IMR-90 (cell line): ENCODE measurements around the gene RASSF7. TPM values are rescaled to one million over a fixed set of nuclear protein-coding genes. Genes with fewer than 3 reads are reported as not detected.

ENCODE experiments used
- ATAC-seq: fragments of 200-7000 bp; cut with Tn5 transposase; 2 replicates; pipeline ENCODE4 v1.9.1; 2020; ENCODE audit warnings: low read depth, mild to moderate bottlenecking, moderate library complexity
- BruUV-seq: library from RNA; stranded (reverse); fragments of 400-500 nt; replicated peaks from 2 replicates; lab custom pipeline; 2021; lab: Mats Ljungman, UMichigan
- CTCF ChIA-PET: fragments of 300-600 bp; formaldehyde crosslinking; extraction: SDS; loops from one replicate; lab custom pipeline; 2021; ENCODE audit warnings: antibody characterized with exemption; lab: Yijun Ruan, JAX
- POLR2A ChIA-PET: fragments of 300-600 bp; sonication (Branson Sonifier 250); formaldehyde crosslinking; loops from one replicate; lab custom pipeline; 2022; ENCODE audit warnings: antibody characterized with exemption; ENCODE audit not compliant: unreplicated experiment; lab: Charles Lee
- DNase-seq: peaks from one replicate; pipeline ENCODE4 v3.0.0; 2013
- H2AFZ ChIP-seq: replicated peaks from 2 replicates; pipeline ENCODE3; 2013; ENCODE audit warnings: low read length, mild to moderate bottlenecking; ENCODE audit not compliant: poor library complexity
- H2AK5ac ChIP-seq: 2 replicates; pipeline ENCODE4 v1.6.1; 2013; ENCODE audit warnings: low read depth, low read length, inconsistent platforms
- H2AK9ac ChIP-seq: replicated peaks from 2 replicates; pipeline ENCODE3; 2013; ENCODE audit warnings: mild to moderate bottlenecking, low read depth, low read length, moderate library complexity; ENCODE audit not compliant: poor library complexity
- H2BK120ac ChIP-seq: 2 replicates; pipeline ENCODE4 v1.6.1; 2013; ENCODE audit warnings: low read depth, low read length, inconsistent platforms
- H2BK15ac ChIP-seq: 3 replicates; pipeline ENCODE4 v1.6.1; 2013; ENCODE audit warnings: low read depth, low read length, inconsistent platforms
- H2BK20ac ChIP-seq: 2 replicates; pipeline ENCODE4 v1.6.1; 2013; ENCODE audit warnings: low read depth, mild to moderate bottlenecking, inconsistent platforms, low read length, moderate library complexity
- H2BK5ac ChIP-seq: 2 replicates; pipeline ENCODE4 v1.6.1; 2013; ENCODE audit warnings: mild to moderate bottlenecking, low read depth, low read length, inconsistent platforms; ENCODE audit not compliant: poor library complexity, severe bottlenecking
- H3K14ac ChIP-seq: replicated peaks from 2 replicates; pipeline ENCODE4 v1.6.1; 2013; ENCODE audit warnings: low read depth, low read length, inconsistent platforms
- H3K18ac ChIP-seq: 2 replicates; pipeline ENCODE4 v1.6.1; 2013; ENCODE audit warnings: low read depth, low read length, control low read depth
- H3K23ac ChIP-seq: 2 replicates; pipeline ENCODE4 v1.6.1; 2013; ENCODE audit warnings: low read depth, low read length, inconsistent platforms
- H3K27ac ChIP-seq: 2 replicates; pipeline ENCODE4 v1.5.1; 2013; ENCODE audit warnings: mild to moderate bottlenecking, control low read depth, low read length; ENCODE audit not compliant: insufficient read depth
- H3K27me3 ChIP-seq: 2 replicates; pipeline ENCODE4 v1.6.1; 2013; ENCODE audit warnings: low read length; ENCODE audit not compliant: control insufficient read depth, insufficient read depth
- H3K36me3 ChIP-seq: 2 replicates; pipeline ENCODE4 v1.6.1; 2013; ENCODE audit warnings: low read length, mixed read lengths; ENCODE audit not compliant: control insufficient read depth, insufficient read depth
- H3K4ac ChIP-seq: 2 replicates; pipeline ENCODE4 v1.6.1; 2013; ENCODE audit warnings: low read depth, low read length, inconsistent platforms
- H3K4me1 ChIP-seq: 2 replicates; pipeline ENCODE4 v1.6.1; 2013; ENCODE audit warnings: low read length, mixed read lengths; ENCODE audit not compliant: control insufficient read depth, insufficient read depth
- H3K4me2 ChIP-seq: 2 replicates; pipeline ENCODE4 v1.6.1; 2013; ENCODE audit warnings: low read depth, mild to moderate bottlenecking, control low read depth, low read length, moderate library complexity
- H3K4me3 ChIP-seq: 2 replicates; pipeline ENCODE4 v1.5.1; 2013; ENCODE audit warnings: low read depth, mild to moderate bottlenecking, control low read depth, low read length, moderate library complexity; ENCODE audit not compliant: insufficient read depth
- H3K56ac ChIP-seq: 2 replicates; pipeline ENCODE4 v1.6.1; 2013; ENCODE audit warnings: low read length, inconsistent platforms; ENCODE audit not compliant: insufficient read depth; ENCODE audit errors: extremely low read depth
- H3K79me1 ChIP-seq, 2 experiments: 2 replicates each; pipeline ENCODE4 v1.6.1; 2013; ENCODE audit warnings: low read length in 2 of 2, inconsistent platforms in 1 of 2, low read depth in 1 of 2
- H3K9ac ChIP-seq: 2 replicates; pipeline ENCODE4 v1.6.1; 2013; ENCODE audit warnings: low read depth, low read length, control low read depth
- H3K9me1 ChIP-seq: 2 replicates; pipeline ENCODE4 v1.6.1; 2013; ENCODE audit warnings: low read length, inconsistent platforms; ENCODE audit not compliant: insufficient read depth
- H3K9me3 ChIP-seq: 2 replicates; pipeline ENCODE4 v1.6.1; 2013; ENCODE audit warnings: low read length; ENCODE audit not compliant: control insufficient read depth, insufficient read depth
- H4K20me1 ChIP-seq: 2 replicates; pipeline ENCODE4 v1.6.1; 2013; ENCODE audit warnings: low read length, inconsistent platforms; ENCODE audit not compliant: insufficient read depth
- H4K5ac ChIP-seq: 2 replicates; pipeline ENCODE4 v1.6.1; 2013; ENCODE audit warnings: mild to moderate bottlenecking, low read depth, low read length, control low read depth
- H4K8ac ChIP-seq, 2 experiments: 2 replicates each; pipeline ENCODE4 v1.6.1; 2013; ENCODE audit warnings: low read depth in 2 of 2, low read length in 2 of 2, control low read depth in 1 of 2, inconsistent platforms in 1 of 2
- H4K91ac ChIP-seq: 2 replicates; pipeline ENCODE4 v1.6.1; 2013; ENCODE audit warnings: low read depth, low read length, inconsistent platforms; ENCODE audit not compliant: insufficient read depth
- BHLHE40 ChIP-seq: fragments of 150-350 bp; IDR thresholded peaks from 2 replicates; pipeline ENCODE4 v1.6.1; 2016; ENCODE audit warnings: mild to moderate bottlenecking, low read depth, low read length
- CEBPB ChIP-seq: IDR thresholded peaks from 2 replicates; pipeline ENCODE4 v1.6.1; 2012; ENCODE audit warnings: low read depth, low read length, improper control_type of control experiment
- CHD1 ChIP-seq: IDR thresholded peaks from 2 replicates; pipeline ENCODE4 v1.6.1; 2012; ENCODE audit warnings: low read depth, low read length, improper control_type of control experiment
- MAFK ChIP-seq: IDR thresholded peaks from 2 replicates; pipeline ENCODE4 v1.6.1; 2012; ENCODE audit warnings: low read depth, low read length, improper control_type of control experiment
- RAD21 ChIP-seq: IDR thresholded peaks from 2 replicates; pipeline ENCODE4 v1.6.1; 2012; ENCODE audit warnings: low read length, improper control_type of control experiment
- RCOR1 ChIP-seq: IDR thresholded peaks from 2 replicates; pipeline ENCODE4 v1.6.1; 2012; ENCODE audit warnings: mild to moderate bottlenecking, low read length, improper control_type of control experiment; ENCODE audit not compliant: insufficient replicate concordance
- SMC3 ChIP-seq: fragments of 150-350 bp; IDR thresholded peaks from 2 replicates; pipeline ENCODE4 v1.6.1; 2016; ENCODE audit warnings: low read depth, mild to moderate bottlenecking, antibody characterized with exemption, low read length, moderate library complexity
- WGBS, 2 experiments: methylation state at CpG; one replicate each; pipeline versions ENCODE4 v1.1.5 to v1.1.7; 2013; ENCODE audit warnings: missing lambda C conversion rate in 2 of 2; ENCODE audit not compliant: insufficient read length in 1 of 2; ENCODE audit errors: extremely low coverage in 2 of 2; 5-methylcytosine and 5-hydroxymethylcytosine counted together
- dilution Hi-C: fragments of 300-500 bp; cut with HindIII; formaldehyde crosslinking; loops from one replicate; pipeline ENCODE4 v1.14.3; 2018; ENCODE audit warnings: low sequenced_read_pairs; ENCODE audit not compliant: unreplicated experiment
- in situ Hi-C: fragments of 300-500 bp; cut with MboI; formaldehyde crosslinking; loops from 3 replicates; pipeline ENCODE4 v1.14.3; 2019; ENCODE audit warnings: low sequenced_read_pairs, inconsistent platforms, mixed read lengths
- intact Hi-C: fragments of 100-400 bp; cut with micrococcal nuclease; formaldehyde crosslinking; loops from 2 replicates; pipeline ENCODE4 v1.10.0; 2022
- polyA plus RNA-seq, 3 experiments: library from polyadenylated mRNA; depleted of rRNA; stranded (reverse); fragments of >200 nt; gene quantifications; 2 replicates each; pipeline ENCODE4 v1.2.3, GENCODE V29; 2012; ENCODE audit warnings: low replicate concordance in 1 of 3
- total RNA-seq: library from RNA; depleted of rRNA; stranded (reverse); fragments of >200 nt; gene quantifications from 2 replicates; pipeline ENCODE4 v1.2.3, GENCODE V29; 2012
- TF ChIP-seq, protein P1 (sequence below): conservative IDR thresholded peaks from 2 replicates; pipeline ENCODE4 v1.5.1; 2012; ENCODE audit warnings: mild to moderate bottlenecking, low read depth, low read length, improper control_type of control experiment

RASSF7 gene
- total and polyA plus RNA-seq, 2 of the 4 experiments (the other 2 are of a cell fraction): 6.8 to 18.5 TPM

DNA sequence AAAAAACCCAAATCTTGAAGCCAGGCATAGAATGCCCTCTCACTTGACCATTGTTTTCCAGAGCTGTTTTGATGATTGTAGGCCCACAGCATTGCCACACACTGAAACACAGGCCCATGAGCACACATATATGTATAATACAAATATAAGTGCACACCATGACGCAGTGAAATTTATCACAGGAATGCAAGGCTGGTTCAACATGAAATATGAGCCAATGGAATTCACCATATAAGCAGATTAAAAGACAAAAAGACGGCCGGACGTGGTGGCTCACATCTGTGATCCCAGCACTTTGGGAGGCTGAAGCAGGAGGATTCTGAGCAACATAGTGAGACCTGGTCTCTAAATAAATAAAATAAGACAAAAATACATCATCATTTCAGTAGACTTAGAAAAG, 44.4 kb upstream of the RASSF7 start:
- CTCF ChIA-PET: no interaction called here
- H3K14ac ChIP-seq: no peak overlapping the region
- no CpG with 5 or more reads among the region's 4 CpGs for WGBS, 2 experiments

More for the DNA sequence above, 44.4 kb upstream of the RASSF7 start:
- Histone ChIP-seq H3K4me3 (no peak overlapping the region), H2AK9ac (no peak overlapping the region), H3K18ac (no peak overlapping the region), H3K23ac (no peak overlapping the region), H3K9ac (no peak overlapping the region), H2AK5ac (no peak overlapping the region), H2BK20ac (no peak overlapping the region), H4K5ac (no peak overlapping the region), H3K4me2 (no peak overlapping the region), H3K4me1 (no peaks in the 10 kb centered on the region), H2BK15ac (no peak overlapping the region), H2BK120ac (no peak overlapping the region), H3K27ac (no peak overlapping the region), H2AFZ (no peak overlapping the region), H3K9me1 (peaks cover 3% of the 10 kb centered on the region; the same call in 1 of the 2 replicates), H3K56ac (no peak overlapping the region), H3K4ac (no peak overlapping the region), H3K27me3 (no peaks in the 10 kb centered on the region), H4K91ac (no peak overlapping the region), H3K79me1 (peaks cover 0 to 3% of the 10 kb centered on the region in 2 experiments; a peak in 2 of 4 replicates), H3K9me3 (peaks cover 6% of the 10 kb centered on the region; the same call in 1 of the 2 replicates), H2BK5ac (no peak overlapping the region), H4K8ac (no peak overlapping the region), H3K36me3 (peaks cover 12% of the 10 kb centered on the region), H4K20me1 (no peaks in the 10 kb centered on the region)
- in situ Hi-C loops: no loop called here
- intact Hi-C loops: loop anchor here (5.0 kb wide), 1 partner anchor 309 kb away; the partner anchor contains the start of genes BET1L and RIC8A
- POLR2A ChIA-PET: interaction anchor here (0.7 kb wide), 1 partner anchor 63 kb away, joined by 10 read pairs; no protein-coding TSS in a partner anchor
- BruUV-seq: no TSS peak
- TF ChIP-seq MAFK (no peak), BHLHE40 (no peak), RAD21 (no peak), SMC3 (no peak), RCOR1 (no peak), CEBPB (no peak), CHD1 (no peak)
- TF ChIP-seq, protein P1, sequence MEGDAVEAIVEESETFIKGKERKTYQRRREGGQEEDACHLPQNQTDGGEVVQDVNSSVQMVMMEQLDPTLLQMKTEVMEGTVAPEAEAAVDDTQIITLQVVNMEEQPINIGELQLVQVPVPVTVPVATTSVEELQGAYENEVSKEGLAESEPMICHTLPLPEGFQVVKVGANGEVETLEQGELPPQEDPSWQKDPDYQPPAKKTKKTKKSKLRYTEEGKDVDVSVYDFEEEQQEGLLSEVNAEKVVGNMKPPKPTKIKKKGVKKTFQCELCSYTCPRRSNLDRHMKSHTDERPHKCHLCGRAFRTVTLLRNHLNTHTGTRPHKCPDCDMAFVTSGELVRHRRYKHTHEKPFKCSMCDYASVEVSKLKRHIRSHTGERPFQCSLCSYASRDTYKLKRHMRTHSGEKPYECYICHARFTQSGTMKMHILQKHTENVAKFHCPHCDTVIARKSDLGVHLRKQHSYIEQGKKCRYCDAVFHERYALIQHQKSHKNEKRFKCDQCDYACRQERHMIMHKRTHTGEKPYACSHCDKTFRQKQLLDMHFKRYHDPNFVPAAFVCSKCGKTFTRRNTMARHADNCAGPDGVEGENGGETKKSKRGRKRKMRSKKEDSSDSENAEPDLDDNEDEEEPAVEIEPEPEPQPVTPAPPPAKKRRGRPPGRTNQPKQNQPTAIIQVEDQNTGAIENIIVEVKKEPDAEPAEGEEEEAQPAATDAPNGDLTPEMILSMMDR: no peak
- ATAC-seq: no peak
- DNase-seq: no peak
- dilution Hi-C loops: no loop called here
